ENCODE measurements around the gene CACNG7.

Gene CACNG7

GRCh38 chr19:53983457-53984289 lies 74.6 kb downstream of the CACNG7 start:
- no peak for DNase-seq

DNA sequence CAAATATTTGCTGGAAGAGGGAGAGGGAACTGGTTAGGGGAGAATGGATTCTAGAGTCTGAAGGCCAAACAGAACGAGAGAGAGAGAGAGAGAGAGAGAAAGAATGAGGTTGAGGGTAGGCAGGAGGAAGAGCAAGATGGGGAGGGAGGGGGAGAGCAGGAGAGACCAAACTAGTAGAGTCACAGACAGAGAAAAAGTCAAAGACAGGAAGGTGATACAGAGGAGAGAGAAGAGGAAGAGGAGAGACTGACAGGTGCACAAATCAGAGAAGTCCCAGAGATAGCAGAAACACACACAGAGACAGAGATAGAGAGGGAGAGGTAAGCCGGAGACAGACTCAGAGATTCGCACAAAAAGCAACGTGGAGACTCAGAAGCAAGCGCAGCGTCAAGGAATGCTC lies 76.8 kb downstream of the CACNG7 start:
- DNase-seq = no peak

GRCh38 chr19:53988981-53989380 lies 79.9 kb downstream of the CACNG7 start:
- DNase-seq = no peak

DNA sequence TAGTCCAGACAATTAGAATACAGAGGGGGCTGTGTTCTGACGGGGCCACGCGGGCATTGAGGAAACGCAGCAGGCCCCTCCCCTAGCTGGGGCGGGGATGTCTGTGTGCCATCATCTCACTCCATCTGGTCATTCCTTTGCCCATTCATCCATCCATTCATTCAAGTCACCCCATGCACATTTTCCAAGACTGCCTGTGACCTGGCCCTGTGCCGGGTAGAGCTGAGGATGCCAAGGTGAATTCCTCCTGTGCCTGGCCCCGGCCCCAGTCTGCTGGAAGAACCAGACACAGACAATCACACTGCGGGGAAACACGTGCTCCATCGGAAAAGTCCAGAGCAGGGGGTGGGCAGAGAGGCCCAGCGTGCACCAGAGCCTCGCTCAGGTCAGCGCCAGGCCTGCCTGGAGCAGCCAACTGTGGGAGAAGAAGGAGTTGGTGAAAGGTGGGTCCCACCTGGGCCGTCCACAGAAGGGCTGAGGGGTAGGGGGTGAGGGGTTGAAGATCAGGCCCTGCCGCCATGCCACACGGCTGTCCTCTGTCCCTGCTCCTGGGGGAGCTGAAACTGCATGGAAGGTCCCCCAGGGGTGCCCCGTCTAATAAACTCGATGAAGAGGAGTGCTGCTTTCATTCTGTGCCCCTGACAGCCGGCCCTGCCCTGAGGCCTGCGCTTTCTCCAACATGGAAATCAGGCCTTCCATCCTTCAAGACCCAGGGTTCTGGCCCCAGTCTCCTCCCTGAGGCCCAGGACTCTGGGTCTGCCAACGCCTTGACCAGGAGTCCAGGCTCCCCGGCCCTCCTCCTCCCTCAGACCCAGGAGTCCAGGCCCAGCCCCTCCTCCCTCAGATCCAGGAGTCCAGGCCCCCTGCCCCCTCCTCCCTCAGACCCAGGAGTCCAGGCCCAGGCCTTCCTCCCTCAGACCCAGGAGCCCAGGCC lies 80.8 kb downstream of the CACNG7 start:
- DNase-seq = no peak

DNA sequence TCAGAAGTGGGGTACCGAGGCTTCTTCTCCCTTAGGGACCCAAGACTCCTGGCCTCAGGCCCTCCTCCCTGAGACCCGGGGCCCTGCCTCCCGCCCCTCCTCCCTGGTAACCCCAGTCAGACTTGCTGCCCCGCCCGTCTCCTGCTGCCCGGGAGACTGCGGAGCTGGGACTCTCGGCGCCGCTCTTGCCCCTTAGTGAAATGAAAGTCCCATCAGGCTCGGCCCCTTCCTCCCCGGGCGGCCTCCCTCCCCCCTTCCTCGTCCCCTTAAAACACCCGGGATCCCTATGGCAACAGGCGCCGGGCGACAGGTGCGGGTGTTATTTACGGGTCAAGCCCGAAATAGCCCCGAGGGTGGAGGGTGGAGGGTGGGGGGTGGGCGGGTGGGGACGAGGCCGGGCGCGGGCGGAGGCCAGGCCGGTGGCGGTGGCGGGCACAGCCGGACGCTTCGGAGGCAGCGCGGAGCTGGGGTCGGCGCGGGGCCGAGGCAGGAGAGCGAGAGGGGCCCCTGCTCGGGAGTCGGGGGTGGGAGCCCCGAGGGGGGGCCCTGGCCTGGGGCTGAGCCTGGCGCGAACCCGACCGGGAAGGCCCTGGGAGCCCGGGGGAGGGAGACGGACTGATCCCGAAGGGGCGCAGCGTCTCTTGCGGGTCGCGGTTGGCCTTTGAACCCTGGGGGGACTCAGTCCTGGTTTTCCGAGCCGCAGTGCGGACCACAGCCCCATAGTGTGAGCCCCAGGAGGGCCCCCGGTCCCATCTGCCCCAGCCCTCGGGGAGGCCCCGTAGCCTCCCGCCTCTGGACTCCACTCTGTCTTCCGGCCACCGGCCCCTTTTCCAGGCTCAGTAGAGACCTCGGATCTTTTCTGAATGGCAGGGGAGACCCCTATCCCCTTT lies 82.4 kb downstream of the CACNG7 start, which contains the start of gene CACNG6:
CACNG6 (plus strand) TSS at position 414 of the 890 bp plus-strand sequence. CDS start 1,241 bp downstream, outside the sequence.
- DNase-seq = no peak

- no peak for DNase-seq
Measured at GRCh38 chr19:53992211-53992610, 83.1 kb downstream of the CACNG7 start.

- DNase-seq = no peak
Measured at GRCh38 chr19:53992815-53993214, 83.7 kb downstream of the CACNG7 start.

- no peak for DNase-seq
Measured at GRCh38 chr19:53993448-53993847, 84.4 kb downstream of the CACNG7 start.

Data from MV-4-11 (cell line).